Caco-2 (cell line): ENCODE data around the gene PDZD8. TPM values are rescaled to one million over a fixed set of nuclear protein-coding genes. Genes with fewer than 3 reads are reported as not detected.

ENCODE experiments used
- BruUV-seq: library from RNA; stranded (reverse); fragments of 400-500 nt; replicated peaks from 2 replicates; lab custom pipeline; 2021; lab: Mats Ljungman, UMichigan
- CTCF ChIA-PET: fragments of 300-600 bp; sonication (Branson Sonifier 250); formaldehyde crosslinking; loops from one replicate; lab custom pipeline; 2022; ENCODE audit warnings: antibody characterized with exemption; lab: Charles Lee
- POLR2A ChIA-PET: fragments of 300-600 bp; sonication (Branson Sonifier 250); formaldehyde crosslinking; loops from one replicate; lab custom pipeline; 2022; ENCODE audit warnings: antibody characterized with exemption; lab: Charles Lee
- DNase-seq, 2 experiments: peaks; one replicate each; pipeline versions ENCODE4 v3.0.0 to v3.0.0-alpha.2; 2020 to 2022
- H3K27me3 ChIP-seq: replicated peaks from 2 replicates; pipeline ENCODE4 v1.6.0; 2011; ENCODE audit warnings: low read length; ENCODE audit not compliant: control insufficient read depth, insufficient read depth
- H3K36me3 ChIP-seq: 2 replicates; pipeline ENCODE4 v1.5.1; 2011; ENCODE audit warnings: low read length; ENCODE audit not compliant: control insufficient read depth, insufficient read depth
- H3K4me1 ChIP-seq: fragments of 250-450 bp; sonication (Bioruptor Pico); 2 replicates; pipeline ENCODE4 v1.5.1; 2020; ENCODE audit warnings: mild to moderate bottlenecking
- H3K4me3 ChIP-seq: 2 replicates; pipeline ENCODE4 v1.5.1; 2011; ENCODE audit warnings: low read depth, mild to moderate bottlenecking, control low read depth, low read length
- H3K9me3 ChIP-seq: fragments of 250-450 bp; sonication (Bioruptor Pico); 2 replicates; pipeline ENCODE4 v1.5.1; 2020; ENCODE audit warnings: mild to moderate bottlenecking, moderate library complexity
- H3K27ac Mint-ChIP-seq: one replicate; pipeline ENCODE4 v1.8.0; 2022; ENCODE audit warnings: mixed read lengths; ENCODE audit not compliant: unreplicated experiment
- H3K27me3 Mint-ChIP-seq: one replicate; pipeline ENCODE4 v1.8.0; 2022; ENCODE audit warnings: mixed read lengths; ENCODE audit not compliant: insufficient read depth, unreplicated experiment
- H3K36me3 Mint-ChIP-seq: one replicate; pipeline ENCODE4 v1.8.0; 2022; ENCODE audit warnings: mild to moderate bottlenecking, mixed read lengths; ENCODE audit not compliant: insufficient read depth, unreplicated experiment
- H3K4me1 Mint-ChIP-seq: one replicate; pipeline ENCODE4 v1.8.0; 2022; ENCODE audit warnings: low read depth, mixed read lengths; ENCODE audit not compliant: unreplicated experiment
- H3K4me3 Mint-ChIP-seq: one replicate; pipeline ENCODE4 v1.8.0; 2022; ENCODE audit warnings: mild to moderate bottlenecking, moderate library complexity, mixed read lengths; ENCODE audit not compliant: unreplicated experiment
- H3K9me3 Mint-ChIP-seq: one replicate; pipeline ENCODE4 v1.8.0; 2022; ENCODE audit warnings: mixed read lengths; ENCODE audit not compliant: unreplicated experiment
- CTCF ChIP-seq, 2 experiments: fragments of 200-600 bp in 1 of 2; IDR thresholded peaks; 1 replicate in 1 of 2; 2 replicates in 1 of 2; pipeline versions ENCODE4 v1.5.1 to v1.8.0; 2011 to 2022; ENCODE audit warnings: antibody characterized with exemption in 1 of 2, control low read depth in 1 of 2, inconsistent platforms in 1 of 2, low read depth in 1 of 2, low read length in 1 of 2, mild to moderate bottlenecking in 1 of 2, moderate library complexity in 1 of 2; ENCODE audit not compliant: insufficient read depth in 1 of 2, severe bottlenecking in 1 of 2, unreplicated experiment in 1 of 2
- intact Hi-C: fragments of 100-400 bp; cut with micrococcal nuclease; formaldehyde crosslinking; loops from one replicate; pipeline ENCODE4 v1.10.0; 2022; ENCODE audit not compliant: unreplicated experiment
- total RNA-seq: library from RNA; stranded (reverse); gene quantifications from 2 replicates; pipeline ENCODE4 v1.2.3, GENCODE V29; 2022

Gene PDZD8
- total RNA-seq, 1 experiment from 2014 or later = 49.4 TPM

GRCh38 chr10:117240621-117241529 is 134.4 kb downstream of the PDZD8 start, which contains the start of gene SLC18A2:
SLC18A2 (plus strand) TSS chr10:117241114; CDS start chr10:117241694, 580 bp downstream.
- Histone ChIP-seq H3K4me1 (no peaks in the 10 kb centered on the region), H3K27me3 (no peaks in the 10 kb centered on the region; the same call in 1 of the 2 replicates), H3K9me3 (no peaks in the 10 kb centered on the region), H3K4me3 (peak within 1 kb of the TSS; percentile 13), H3K36me3 (no peaks in the 10 kb centered on the region)
- Mint-ChIP-seq H3K36me3 (no peaks in the 10 kb centered on the region), H3K4me1 (no peaks in the 10 kb centered on the region), H3K27me3 (peaks cover 21% of the 10 kb centered on the region), H3K4me3 (peak within 1 kb of the TSS; percentile 62), H3K9me3 (no peaks in the 10 kb centered on the region), H3K27ac (no peak within 1 kb of the TSS)
- no TSS peak for BruUV-seq
- DNase-seq = no peak
- CTCF ChIA-PET = interaction anchor here (2.2 kb wide), 1 partner anchor 24 kb away, joined by 9 read pairs; no protein-coding TSS in a partner anchor
- intact Hi-C loops = no loop called here
- TF ChIP-seq CTCF (IDR thresholded peaks at IDR 0.05; ENCODE audit: insufficient read depth in 1 of 2, low read depth in 1 of 2, low read length in 1 of 2, severe bottlenecking in 1 of 2, unreplicated experiment in 1 of 2) = no peak
- POLR2A ChIA-PET = interaction anchor here (0.6 kb wide), 1 partner anchor 122 kb away, joined by 3 read pairs; no protein-coding TSS in a partner anchor

- no peak for DNase-seq
- no TSS peak for BruUV-seq
- ChIA-PET CTCF (no interaction called here), POLR2A (no interaction called here)
- no peaks in the 10 kb centered on the region for H3K9me3 Mint-ChIP-seq
- H3K27ac Mint-ChIP-seq = no peak overlapping the region
- no peaks in the 10 kb centered on the region for H3K36me3 ChIP-seq
- intact Hi-C loops = no loop called here
- no peaks in the 10 kb centered on the region for H3K9me3 ChIP-seq
- no peak overlapping the region for H3K4me3 Mint-ChIP-seq
- H3K4me1 ChIP-seq = no peaks in the 10 kb centered on the region
- no peaks in the 10 kb centered on the region; the same call in 1 of the 2 replicates for H3K27me3 ChIP-seq
- H3K27me3 Mint-ChIP-seq = peaks cover 24% of the 10 kb centered on the region
- TF ChIP-seq CTCF (IDR thresholded peaks at IDR 0.05; ENCODE audit: insufficient read depth in 1 of 2, low read depth in 1 of 2, low read length in 1 of 2, severe bottlenecking in 1 of 2, unreplicated experiment in 1 of 2) = no peak
- no peaks in the 10 kb centered on the region for H3K4me1 Mint-ChIP-seq
- no peak overlapping the region for H3K4me3 ChIP-seq
- H3K36me3 Mint-ChIP-seq = no peaks in the 10 kb centered on the region
These were observed 135.3 kb downstream of the PDZD8 start for GRCh38 chr10:117239721-117240620.

- no peak overlapping the region for H3K4me3 Mint-ChIP-seq
- ChIA-PET CTCF (no interaction called here), POLR2A (no interaction called here)
- no peaks in the 10 kb centered on the region for H3K9me3 Mint-ChIP-seq
- DNase-seq = no peak
- Histone ChIP-seq H3K9me3 (no peaks in the 10 kb centered on the region), H3K4me1 (no peaks in the 10 kb centered on the region), H3K36me3 (no peaks in the 10 kb centered on the region), H3K27me3 (no peaks in the 10 kb centered on the region; the same call in 1 of the 2 replicates), H3K4me3 (no peak overlapping the region)
- intact Hi-C loops = no loop called here
- H3K27ac Mint-ChIP-seq = no peak overlapping the region
- H3K27me3 Mint-ChIP-seq = peaks cover 29% of the 10 kb centered on the region
- no peaks in the 10 kb centered on the region for H3K36me3 Mint-ChIP-seq
- no TSS peak for BruUV-seq
- TF ChIP-seq CTCF (IDR thresholded peaks at IDR 0.05; ENCODE audit: insufficient read depth in 1 of 2, low read depth in 1 of 2, low read length in 1 of 2, severe bottlenecking in 1 of 2, unreplicated experiment in 1 of 2) = no peak
- H3K4me1 Mint-ChIP-seq = no peaks in the 10 kb centered on the region
These were observed 136.2 kb downstream of the PDZD8 start for GRCh38 chr10:117239051-117239450.
